Activated gamma-delta T cell treated with anti-CD3 and anti-CD28 coated beads, Interleukin-2, amount 50 U/mL, for 16 hours (primary cell): ENCODE results near the gene SH3TC1.

Source experiments
- DNase-seq: peaks from one replicate; pipeline ENCODE4 v3.0.0-alpha.2; 2020; ENCODE audit warnings: low read depth

The SH3TC1 gene

GRCh38 chr4:8276358-8277240, 77.5 kb downstream of the SH3TC1 start:
- DNase-seq, result no peak

DNA sequence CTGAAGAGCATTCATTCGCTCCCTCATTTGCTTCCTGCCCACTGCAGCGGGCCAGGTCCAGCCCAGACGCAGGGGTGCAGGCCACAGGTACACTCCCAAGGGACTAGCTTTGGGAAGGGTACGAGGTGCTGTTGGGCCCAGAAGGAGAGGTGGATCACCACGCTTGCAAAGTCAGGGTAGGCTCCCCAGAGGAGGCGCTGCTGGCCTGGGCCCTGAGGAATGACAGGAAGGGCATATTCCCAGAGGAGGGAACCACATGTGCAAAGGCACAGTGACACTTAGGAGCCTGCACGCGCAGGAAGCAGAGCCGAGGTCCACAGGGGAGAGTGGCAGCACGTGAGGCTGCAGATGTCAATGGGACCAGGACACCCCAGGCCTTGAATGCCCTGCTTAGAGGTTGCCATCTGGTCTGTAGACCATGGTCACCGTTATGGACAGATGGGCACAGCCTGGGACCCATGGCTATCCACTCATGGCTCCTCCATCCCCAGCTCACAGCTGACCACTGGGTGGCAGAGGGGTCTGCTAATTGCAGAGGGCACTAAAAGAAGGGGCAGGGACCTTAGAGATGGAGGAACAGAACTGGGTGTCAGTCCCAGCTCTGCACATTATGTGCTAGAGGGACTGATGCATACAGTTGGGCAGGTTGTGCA, 78.4 kb downstream of the SH3TC1 start:
- no peak for DNase-seq

- no peak for DNase-seq
These were observed 78.9 kb downstream of the SH3TC1 start for GRCh38 chr4:8278009-8278395.

DNA sequence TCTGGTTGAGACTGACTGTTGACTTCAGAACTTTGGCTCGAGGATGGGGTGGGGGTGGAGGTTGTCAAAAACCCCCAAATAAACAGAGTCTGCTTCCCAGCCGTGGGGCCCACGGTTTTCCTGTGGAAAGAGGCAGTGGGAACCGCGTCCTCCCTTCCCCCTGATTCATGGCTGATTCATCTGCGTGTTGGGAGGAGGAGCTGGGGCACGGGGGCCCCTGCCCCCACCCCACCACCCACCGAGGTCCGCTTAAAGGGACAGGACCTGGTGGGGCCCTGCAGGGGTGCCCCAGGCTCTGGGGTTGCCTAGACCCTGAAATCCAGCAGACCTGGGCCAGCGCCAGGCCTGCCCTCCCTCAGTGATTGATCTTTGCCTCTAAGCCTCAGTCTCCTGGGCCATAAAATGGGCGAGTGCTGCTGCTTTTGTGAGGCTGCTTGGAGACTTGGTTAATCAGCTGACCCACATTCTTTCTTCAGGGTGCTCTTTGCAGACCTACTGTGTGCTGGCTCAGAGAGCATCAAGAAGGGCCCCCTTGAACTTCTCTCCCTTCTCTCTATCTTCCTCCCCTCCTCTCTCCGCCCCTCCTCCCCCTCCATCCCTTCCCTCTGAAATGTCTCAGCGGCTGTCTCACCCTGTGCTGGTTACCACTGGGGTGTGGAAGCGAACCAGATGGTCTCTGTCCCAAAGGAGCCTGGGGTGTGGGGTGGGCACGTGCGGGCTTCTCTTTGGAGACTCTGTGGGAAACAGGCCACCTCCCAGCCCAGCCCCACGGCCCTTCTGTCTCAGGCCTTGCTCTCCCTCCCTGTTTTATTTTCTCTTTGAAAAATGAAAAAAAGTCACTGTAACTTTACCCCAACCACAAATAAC, 79.6 kb downstream of the SH3TC1 start:
- DNase-seq, result no peak

GRCh38 chr4:8279321-8280157, 80.4 kb downstream of the SH3TC1 start:
- DNase-seq, result no peak

- no peak for DNase-seq
These were observed 81.2 kb downstream of the SH3TC1 start for GRCh38 chr4:8280158-8280875.

GRCh38 chr4:8280876-8281440, 81.9 kb downstream of the SH3TC1 start:
- no peak for DNase-seq

GRCh38 chr4:8281519-8282133, 82.5 kb downstream of the SH3TC1 start:
- no peak for DNase-seq

GRCh38 chr4:8282134-8282641, 83.1 kb downstream of the SH3TC1 start:
- no peak for DNase-seq

GRCh38 chr4:8282742-8283141, 83.7 kb downstream of the SH3TC1 start:
- no peak for DNase-seq

- DNase-seq, result no peak
These were observed 84.1 kb downstream of the SH3TC1 start for GRCh38 chr4:8283161-8283560.

DNA sequence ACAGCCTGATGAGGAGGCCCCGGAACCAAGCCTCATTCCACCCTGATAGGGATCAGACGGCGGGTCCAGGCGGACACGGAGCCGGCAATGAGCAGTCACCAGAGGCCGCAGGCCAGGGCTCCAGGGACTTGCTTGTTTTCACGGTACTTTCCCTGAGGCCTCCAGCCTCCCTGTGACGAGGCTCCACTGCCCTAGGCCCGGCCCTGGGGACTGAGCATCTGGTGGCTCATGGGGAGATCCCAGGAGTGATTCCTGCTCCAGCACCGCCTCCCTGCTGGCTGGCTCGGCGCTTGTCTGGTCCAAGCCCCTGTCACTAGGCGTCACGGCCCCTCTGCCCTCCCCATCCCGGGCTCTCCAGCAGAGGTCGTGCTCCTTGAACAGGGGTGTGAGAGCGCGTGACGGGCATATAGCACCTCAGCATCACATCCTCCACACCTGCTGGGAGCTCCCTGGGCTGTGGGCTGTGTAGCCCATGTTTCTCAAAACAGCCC, 84.6 kb downstream of the SH3TC1 start:
- DNase-seq, result no peak

- no peak for DNase-seq
These were observed 85.3 kb downstream of the SH3TC1 start for GRCh38 chr4:8284391-8284790.

- DNase-seq, result no peak
These were observed 86.3 kb downstream of the SH3TC1 start for GRCh38 chr4:8285143-8285975.

- no peak for DNase-seq
These were observed 87.1 kb downstream of the SH3TC1 start for GRCh38 chr4:8285976-8286718.

GRCh38 chr4:8286719-8287342, 87.7 kb downstream of the SH3TC1 start:
- DNase-seq, result no peak
